Smooth muscle cell of the umbilical artery (primary cell): Measurements from ENCODE around the gene RPS19. TPM values are rescaled to one million over a fixed set of nuclear protein-coding genes. Genes with fewer than 3 reads are reported as not detected.

Experiments
- total RNA-seq: library from RNA; depleted of rRNA; stranded (reverse); fragments of >200 nt; gene quantifications from 2 replicates; pipeline ENCODE4 v1.2.3, GENCODE V29; 2014

Gene RPS19
- total RNA-seq, result 936 and 1,351 TPM in 2 replicates

DNA sequence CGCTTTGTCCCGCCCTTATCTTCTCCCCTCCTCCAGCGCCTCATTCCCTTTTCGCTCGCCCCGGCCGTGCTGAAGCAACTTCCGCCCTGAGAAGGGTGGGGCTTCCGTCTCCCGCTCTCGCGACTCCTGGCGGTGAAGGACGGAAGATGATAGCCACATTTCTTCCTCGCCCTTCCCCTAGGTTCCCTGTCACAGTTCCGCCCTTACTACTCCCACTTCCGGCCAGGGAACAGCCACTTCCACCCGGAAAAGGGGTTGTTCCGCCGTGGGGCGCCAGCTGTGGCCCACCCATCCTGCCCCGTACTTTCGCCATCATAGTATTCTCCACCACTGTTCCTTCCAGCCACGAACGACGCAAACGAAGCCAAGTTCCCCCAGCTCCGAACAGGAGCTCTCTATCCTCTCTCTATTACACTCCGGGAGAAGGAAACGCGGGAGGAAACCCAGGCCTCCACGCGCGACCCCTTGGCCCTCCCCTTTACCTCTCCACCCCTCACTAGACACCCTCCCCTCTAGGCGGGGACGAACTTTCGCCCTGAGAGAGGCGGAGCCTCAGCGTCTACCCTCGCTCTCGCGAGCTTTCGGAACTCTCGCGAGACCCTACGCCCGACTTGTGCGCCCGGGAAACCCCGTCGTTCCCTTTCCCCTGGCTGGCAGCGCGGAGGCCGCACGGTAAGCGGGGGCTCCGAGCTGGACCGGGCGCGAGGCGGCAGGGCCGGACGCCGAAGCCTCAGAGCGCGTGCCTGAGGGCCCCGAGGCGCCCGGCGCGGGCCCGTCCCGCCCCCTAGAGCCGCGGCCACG is at the start of gene RPS19:
Gene RPS19 (plus strand): TSS at position 638 of the 801 bp plus-strand sequence. CDS start 520 bp downstream, outside the sequence.

GRCh38 chr19:41844601-41845000 is 15.5 kb upstream of the RPS19 start, which contains the start of gene LYPD4:
Gene LYPD4 (minus strand): TSS chr19:41844683. CDS start chr19:41839285, 5,398 bp downstream.

GRCh38 chr19:41845001-41845050 is 15.2 kb upstream of the RPS19 start, which contains the start of gene DMRTC2:
Gene DMRTC2 (plus strand): TSS chr19:41845042. CDS start chr19:41847429, 2,387 bp downstream.

GRCh38 chr19:41876847-41877832 is 17.1 kb downstream of the RPS19 start, which contains the start of gene CD79A:
Gene CD79A (plus strand): TSS chr19:41877279. CDS start chr19:41877305, 26 bp downstream.

DNA sequence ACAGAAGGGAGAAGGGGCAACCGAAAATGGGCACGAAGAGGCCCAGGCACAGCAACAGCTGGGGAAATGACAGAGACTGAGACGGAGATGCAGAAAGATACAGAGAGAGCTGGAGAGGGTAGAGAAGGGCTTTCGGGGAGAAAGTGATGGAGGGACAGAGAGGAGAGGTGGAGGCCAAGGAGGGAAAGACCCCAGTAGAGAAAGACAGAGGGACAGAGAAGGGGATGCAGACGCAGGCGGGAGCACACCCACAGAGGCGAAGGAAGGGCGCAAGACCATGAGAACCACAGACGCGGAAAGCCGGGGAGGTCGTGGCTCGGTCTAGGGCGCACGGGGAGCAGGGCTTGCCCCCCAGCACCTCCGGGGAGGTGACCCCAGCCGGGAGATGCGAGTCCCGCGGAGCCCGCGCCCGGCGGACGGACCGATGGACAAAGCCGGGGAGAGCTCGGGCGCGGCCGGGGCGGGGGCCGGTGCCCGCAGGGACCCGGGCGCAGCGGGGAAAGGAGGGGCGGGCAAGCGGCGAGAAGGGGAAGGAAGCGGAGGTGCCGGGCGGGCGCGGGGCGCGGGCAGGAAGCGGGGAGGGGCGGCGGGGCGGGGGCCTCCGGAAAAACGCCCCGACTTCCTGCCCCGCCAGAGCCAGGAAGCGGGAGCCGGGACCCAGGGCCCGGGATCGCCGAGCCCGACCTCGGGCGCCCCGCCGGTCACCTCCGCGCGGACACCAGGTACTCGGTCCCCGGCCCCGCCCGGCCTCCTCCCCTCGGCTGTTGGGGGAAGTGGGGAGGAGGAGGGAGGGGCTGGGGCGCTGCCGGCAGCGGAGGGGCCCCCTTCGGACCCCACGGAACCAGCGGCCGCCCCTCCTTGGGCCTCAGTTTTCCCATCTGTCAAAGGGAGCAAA is 22.8 kb downstream of the RPS19 start, which contains the start of gene ARHGEF1:
Gene ARHGEF1 (plus strand): TSS at position 617 of the 895 bp plus-strand sequence. CDS start 4,899 bp downstream, outside the sequence.

Other genes with a start within 250 kb of the RPS19 start
- not detected in 2 replicates for gene CEACAM4, start 233.2 kb upstream of the RPS19 start, total RNA-seq
- not detected in 2 replicates for gene CEACAM7, start 172.0 kb upstream of the RPS19 start, total RNA-seq
- gene CEACAM5, start 151.6 kb upstream of the RPS19 start, total RNA-seq, result not detected in 2 replicates
- not detected in 2 replicates for gene CEACAM6, start 104.7 kb upstream of the RPS19 start, total RNA-seq
- not detected in 2 replicates for gene CEACAM3, start 63.7 kb upstream of the RPS19 start, total RNA-seq
- not detected in 2 replicates for gene LYPD4, start 15.6 kb upstream of the RPS19 start, total RNA-seq
- not detected in 2 replicates for gene DMRTC2, start 15.2 kb upstream of the RPS19 start, total RNA-seq
- under 0.01 and 0.09 TPM in 2 replicates for gene CD79A, start 17.0 kb downstream of the RPS19 start, total RNA-seq
- 22.3 and 50.6 TPM in 2 replicates for gene ARHGEF1, start 22.9 kb downstream of the RPS19 start, total RNA-seq
- 0.09 TPM in 1 of 2 replicates, not detected in the other for gene ERFL, start 68.2 kb downstream of the RPS19 start, total RNA-seq
- gene RABAC1, start 99.1 kb downstream of the RPS19 start, total RNA-seq, result 104 and 197 TPM in 2 replicates
- gene ATP1A3, start 134.0 kb downstream of the RPS19 start, total RNA-seq, result under 0.01 and 0.14 TPM in 2 replicates
- under 0.01 and 0.09 TPM in 2 replicates for gene GRIK5, start 210.0 kb downstream of the RPS19 start, total RNA-seq
- gene ZNF574, start 215.9 kb downstream of the RPS19 start, total RNA-seq, result 9.5 and 14.3 TPM in 2 replicates